Left lung (tissue), 10 donors: ENCODE measurements around the gene PPY. TPM values are rescaled to one million over a fixed set of nuclear protein-coding genes. Genes with fewer than 3 reads are reported as not detected.

Experiments
- ATAC-seq: fragments of 200-7000 bp; cut with Tn5 transposase; one replicate; pipeline ENCODE4 v1.9.1; 2020; ENCODE audit warnings: moderate library complexity
- DNase-seq, 4 donors: peaks; one replicate each; pipeline ENCODE4 v3.0.0-alpha.2; 2013 to 2020
- H3K27ac ChIP-seq, 2 donors: fragments of 200-600 bp; sonication (generic) in 1 of 2; one replicate each; pipeline versions ENCODE4 v1.5.0 to v1.8.0; 2020 to 2021
- H3K27me3 ChIP-seq, 2 donors: fragments of 200-600 bp; sonication (generic) in 1 of 2; one replicate each; pipeline versions ENCODE4 v1.5.0 to v1.8.0; 2020 to 2021
- H3K36me3 ChIP-seq, 2 donors: fragments of 200-600 bp; sonication (generic) in 1 of 2; one replicate each; pipeline versions ENCODE4 v1.5.0 to v1.8.0; 2020 to 2021
- H3K4me1 ChIP-seq, 2 donors: fragments of 200-600 bp; one replicate each; pipeline ENCODE4 v1.8.0; 2021
- H3K4me3 ChIP-seq, 2 donors: fragments of 200-600 bp; sonication (generic) in 1 of 2; one replicate each; pipeline versions ENCODE4 v1.5.0 to v1.8.0; 2020 to 2021; ENCODE audit warnings: mild to moderate bottlenecking in 1 of 2
- H3K9me3 ChIP-seq, 2 donors: fragments of 200-600 bp; sonication (generic) in 1 of 2; one replicate each; pipeline versions ENCODE4 v1.5.0 to v1.8.0; 2020 to 2021
- CTCF ChIP-seq, 2 donors: fragments of 200-600 bp; sonication (generic) in 1 of 2; IDR thresholded peaks; one replicate each; pipeline versions ENCODE4 v1.5.0 to v1.8.0; 2021; ENCODE audit warnings: antibody characterized with exemption in 2 of 2
- intact Hi-C, 2 donors: fragments of 100-400 bp; cut with DNase I; formaldehyde crosslinking; loops; one replicate each; pipeline versions ENCODE4 v1.11.2 to v1.14.2; 2022
- polyA plus RNA-seq, 6 donors: library from polyadenylated mRNA; unstranded; fragments of 120-200 nt; gene quantifications; one replicate each; pipeline ENCODE4 v1.2.1, GENCODE V29; 2013; ENCODE audit not compliant: insufficient read length in 6 of 6
- total RNA-seq, 2 donors: library from RNA; stranded (reverse); fragmentation: NEBNext Ultra II Directional; extraction: Animal tissue kit (Norgen Biotek cat#: 25700); gene quantifications; one replicate each; pipeline ENCODE4 v1.2.1, GENCODE V29; 2021
- donor health status: DM: no; HTN: yes; CAD: no.
- donor health status: DM: no; HTN: no; CAD: no.

PPY gene
- total and polyA plus RNA-seq, 8 donors: 0.36 to 4.9 (median 1.5) TPM; not detected in 2

GRCh38 chr17:43905400-43905984 is 36.8 kb downstream of the PPY start:
- intact Hi-C loops: no loop called here
- Histone ChIP-seq H3K9me3 (no peaks in the 10 kb centered on the region), H3K27ac (no peak overlapping the region), H3K36me3 (no peaks in the 10 kb centered on the region), H3K4me3 (no peak overlapping the region), H3K4me1 (peaks cover 10 to 33% of the 10 kb centered on the region in 2 donors), H3K27me3 (peaks cover 39 to 96% of the 10 kb centered on the region in 2 donors)
- no peak for DNase-seq
- ATAC-seq: no peak
- no peak for TF ChIP-seq CTCF (IDR thresholded peaks at IDR 0.05)

- no peak for ATAC-seq
- Histone ChIP-seq H3K27me3 (peaks cover 21 to 75% of the 10 kb centered on the region in 2 donors), H3K9me3 (no peaks in the 10 kb centered on the region), H3K4me3 (no peak overlapping the region), H3K27ac (no peak overlapping the region), H3K36me3 (no peaks in the 10 kb centered on the region), H3K4me1 (peaks cover 12 to 24% of the 10 kb centered on the region in 2 donors)
- TF ChIP-seq CTCF (IDR thresholded peaks at IDR 0.05): no peak
- intact Hi-C loops: no loop called here
- DNase-seq: no peak
Measured at GRCh38 chr17:43901861-43902589, 40.3 kb downstream of the PPY start.

DNA sequence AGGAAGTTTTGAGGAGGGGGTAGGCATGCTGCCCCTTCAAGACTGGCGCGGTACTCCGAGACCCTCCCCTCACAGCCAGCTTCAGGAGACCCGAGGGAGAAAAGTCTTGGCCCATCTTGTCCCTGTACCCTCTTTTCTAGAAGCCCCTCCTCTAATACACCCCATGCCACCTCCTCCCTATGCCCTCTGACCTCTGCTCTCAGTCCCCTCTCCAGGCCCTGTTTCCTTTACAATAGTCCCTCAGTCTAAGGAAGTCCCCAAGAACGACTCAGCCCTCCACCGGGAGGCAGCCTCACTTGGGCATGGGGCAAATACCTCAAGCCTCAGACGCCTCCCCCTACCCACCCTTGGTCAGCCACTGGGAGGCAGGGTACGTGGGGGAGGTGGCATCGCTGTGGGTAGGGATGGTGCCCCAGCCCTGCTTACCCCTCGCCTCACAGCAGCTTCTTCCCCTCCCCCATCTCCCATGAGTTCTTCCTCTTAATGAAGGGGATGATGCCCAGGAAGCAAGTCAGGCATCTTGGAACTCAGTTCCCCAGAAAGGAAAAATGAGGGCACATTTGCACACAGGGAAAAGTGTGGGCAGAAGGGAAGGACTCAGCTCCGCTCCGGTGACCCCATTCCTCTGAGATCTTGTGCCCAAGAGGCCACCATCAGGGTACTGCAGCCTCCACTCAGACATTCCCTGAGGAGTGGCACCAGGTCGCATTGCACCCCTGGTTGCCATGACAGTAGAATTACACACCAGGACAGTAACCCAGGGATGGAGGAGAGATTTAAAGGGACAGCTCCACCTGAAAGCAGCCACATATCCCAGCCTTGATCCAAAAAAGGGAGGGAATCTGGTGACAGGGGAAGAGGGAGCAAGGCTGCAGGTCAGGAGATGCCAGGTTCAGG is 41.2 kb downstream of the PPY start:
- Histone ChIP-seq H3K27me3 (peaks cover 12 to 75% of the 10 kb centered on the region in 2 donors), H3K27ac (no peak overlapping the region), H3K4me3 (peak overlapping the region; percentile 22 to 31), H3K9me3 (no peaks in the 10 kb centered on the region), H3K36me3 (no peaks in the 10 kb centered on the region), H3K4me1 (peaks cover 10 to 15% of the 10 kb centered on the region in 2 donors)
- DNase-seq: no peak
- intact Hi-C loops: no loop called here
- TF ChIP-seq CTCF (IDR thresholded peaks at IDR 0.05): no peak
- peak; percentile 10 for ATAC-seq

DNA sequence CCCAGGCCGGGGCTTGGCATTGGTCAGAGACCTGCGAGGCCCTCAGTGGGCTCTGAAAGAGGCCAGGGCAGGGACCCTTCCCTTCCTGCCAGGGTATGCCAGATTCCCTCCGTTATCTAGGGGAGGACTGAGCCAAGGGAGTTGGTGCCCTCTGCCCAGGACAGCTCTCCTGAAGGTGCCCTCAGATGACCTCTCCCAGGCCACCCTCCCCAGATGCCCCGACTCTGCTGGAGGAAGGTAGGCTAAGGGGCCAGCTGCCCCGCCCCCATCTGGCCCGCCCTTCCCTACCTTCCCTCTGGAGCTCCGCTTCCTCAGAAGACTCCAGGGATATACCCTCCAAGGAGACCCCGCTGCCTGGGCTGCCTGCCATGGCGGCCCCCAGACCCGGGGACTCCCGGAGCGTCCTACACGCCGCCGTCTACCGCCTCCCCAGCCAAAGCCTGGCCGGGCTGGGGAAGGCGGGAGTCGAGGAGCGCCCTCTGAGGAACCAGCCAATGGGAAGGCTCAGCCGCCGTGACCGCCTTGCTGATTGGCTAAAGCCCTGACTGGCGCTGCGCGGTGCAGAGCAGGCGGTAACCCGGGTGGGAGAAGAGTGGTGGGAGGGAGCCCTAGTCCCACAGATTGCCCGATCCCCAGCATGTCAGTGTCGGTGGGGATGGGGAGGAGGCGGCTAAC is 42.0 kb downstream of the PPY start:
- TF ChIP-seq CTCF (IDR thresholded peaks at IDR 0.05): no peak
- Histone ChIP-seq H3K27me3 (peaks cover 4 to 68% of the 10 kb centered on the region in 2 donors), H3K36me3 (no peaks in the 10 kb centered on the region), H3K4me1 (peaks cover 6 to 12% of the 10 kb centered on the region in 2 donors), H3K9me3 (no peaks in the 10 kb centered on the region), H3K4me3 (peak overlapping the region; percentile 22 to 31), H3K27ac (no peak overlapping the region)
- intact Hi-C loops: no loop called here
- peak; percentile 78 to 93 (median 88) for DNase-seq
- ATAC-seq: peak; percentile 99
